Neutrophil (primary cell): ENCODE measurements around the gene PAPPA2.
"Not testable (repeated sequence)": the region's sequence is repeated elsewhere in the genome, so short reads cannot be mapped to it uniquely, and the experiment has no call there.

ENCODE experiments used
- H3K27ac ChIP-seq: fragments of 200-600 bp; sonication (generic); 2 replicates; pipeline ENCODE4 v1.5.1; 2016; ENCODE audit warnings: mild to moderate bottlenecking, moderate library complexity
- H3K27me3 ChIP-seq: fragments of 200-600 bp; sonication (generic); 2 replicates; pipeline ENCODE4 v1.6.0; 2016; ENCODE audit warnings: mild to moderate bottlenecking
- H3K36me3 ChIP-seq: fragments of 200-600 bp; sonication (generic); 2 replicates; pipeline ENCODE4 v1.5.1; 2017
- H3K4me1 ChIP-seq, 2 experiments: fragments of 200-600 bp in 1 of 2; sonication (generic) in 1 of 2; 1 replicate in 1 of 2; 2 replicates in 1 of 2; pipeline versions ENCODE4 v1.5.1 to v1.6.1; 2013 to 2016; ENCODE audit warnings: low read depth in 1 of 2, low read length in 1 of 2, mild to moderate bottlenecking in 1 of 2, moderate library complexity in 1 of 2; ENCODE audit not compliant: control insufficient read depth in 1 of 2, insufficient read depth in 1 of 2
- H3K4me3 ChIP-seq, 2 experiments: fragments of 200-600 bp in 1 of 2; sonication (generic) in 1 of 2; 1 replicate in 1 of 2; 2 replicates in 1 of 2; pipeline ENCODE4 v1.5.1; 2013 to 2016; ENCODE audit warnings: low read depth in 1 of 2, low read length in 1 of 2, mild to moderate bottlenecking in 1 of 2, moderate library complexity in 1 of 2
- H3K9me3 ChIP-seq: fragments of 200-600 bp; sonication (generic); 2 replicates; pipeline ENCODE4 v1.5.1; 2016
- TF ChIP-seq, protein P1 (sequence below): fragments of 200-600 bp; sonication (generic); IDR thresholded peaks from 2 replicates; pipeline ENCODE4 v1.5.1; 2016; ENCODE audit warnings: antibody characterized with exemption

Gene PAPPA2

DNA sequence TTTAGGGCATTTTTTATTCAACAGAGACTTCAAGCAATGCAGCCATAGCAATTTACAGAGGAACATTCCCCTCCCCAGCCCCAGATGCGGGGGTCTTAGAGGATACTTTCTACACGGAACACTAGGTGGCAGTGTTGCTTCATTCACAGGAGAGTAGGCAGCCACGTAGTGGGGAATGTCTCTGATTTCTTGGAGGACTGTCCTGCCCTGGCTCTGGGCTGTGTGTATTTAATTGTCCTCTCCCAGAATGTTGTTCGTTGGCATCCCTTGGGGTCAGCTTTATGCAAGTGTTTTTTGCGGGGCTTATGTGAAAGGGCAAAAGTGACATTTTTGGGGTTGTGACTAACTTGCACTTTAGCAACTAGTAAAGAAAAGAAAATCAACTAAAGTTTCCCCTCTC lies 96.9 kb downstream of the PAPPA2 start:
- Histone ChIP-seq H3K36me3 (no peaks in the 10 kb centered on the region), H3K9me3 (no peaks in the 10 kb centered on the region), H3K27ac (no peak overlapping the region), H3K4me3 (no peak overlapping the region), H3K27me3 (no peaks in the 10 kb centered on the region), H3K4me1 (no peaks in the 10 kb centered on the region)
- TF ChIP-seq, protein P1, sequence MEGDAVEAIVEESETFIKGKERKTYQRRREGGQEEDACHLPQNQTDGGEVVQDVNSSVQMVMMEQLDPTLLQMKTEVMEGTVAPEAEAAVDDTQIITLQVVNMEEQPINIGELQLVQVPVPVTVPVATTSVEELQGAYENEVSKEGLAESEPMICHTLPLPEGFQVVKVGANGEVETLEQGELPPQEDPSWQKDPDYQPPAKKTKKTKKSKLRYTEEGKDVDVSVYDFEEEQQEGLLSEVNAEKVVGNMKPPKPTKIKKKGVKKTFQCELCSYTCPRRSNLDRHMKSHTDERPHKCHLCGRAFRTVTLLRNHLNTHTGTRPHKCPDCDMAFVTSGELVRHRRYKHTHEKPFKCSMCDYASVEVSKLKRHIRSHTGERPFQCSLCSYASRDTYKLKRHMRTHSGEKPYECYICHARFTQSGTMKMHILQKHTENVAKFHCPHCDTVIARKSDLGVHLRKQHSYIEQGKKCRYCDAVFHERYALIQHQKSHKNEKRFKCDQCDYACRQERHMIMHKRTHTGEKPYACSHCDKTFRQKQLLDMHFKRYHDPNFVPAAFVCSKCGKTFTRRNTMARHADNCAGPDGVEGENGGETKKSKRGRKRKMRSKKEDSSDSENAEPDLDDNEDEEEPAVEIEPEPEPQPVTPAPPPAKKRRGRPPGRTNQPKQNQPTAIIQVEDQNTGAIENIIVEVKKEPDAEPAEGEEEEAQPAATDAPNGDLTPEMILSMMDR, result no peak

DNA sequence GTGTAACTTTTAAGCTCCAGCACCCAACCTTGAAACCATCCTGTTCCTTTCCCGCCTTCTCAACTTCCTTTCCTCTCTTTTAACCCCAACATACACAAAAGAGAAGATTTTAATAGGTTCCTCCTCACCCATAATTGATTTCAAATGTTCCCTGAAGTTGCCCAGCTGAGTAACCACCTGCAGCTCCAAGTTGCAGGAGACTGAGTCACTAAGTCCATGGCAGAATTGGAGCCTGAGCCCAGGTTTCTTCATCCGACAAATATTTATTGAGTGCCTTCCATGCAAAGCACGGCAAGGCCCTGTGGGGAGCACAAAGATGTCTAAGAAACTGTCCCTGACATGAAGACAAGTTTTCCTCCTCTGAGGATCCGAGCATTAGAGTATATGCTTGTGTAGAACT lies 97.7 kb downstream of the PAPPA2 start:
- Histone ChIP-seq H3K9me3 (no peaks in the 10 kb centered on the region), H3K4me1 (no peaks in the 10 kb centered on the region), H3K27me3 (no peaks in the 10 kb centered on the region), H3K27ac (no peak overlapping the region), H3K4me3 (no peak overlapping the region), H3K36me3 (no peaks in the 10 kb centered on the region)
- TF ChIP-seq, protein P1, result no peak

DNA sequence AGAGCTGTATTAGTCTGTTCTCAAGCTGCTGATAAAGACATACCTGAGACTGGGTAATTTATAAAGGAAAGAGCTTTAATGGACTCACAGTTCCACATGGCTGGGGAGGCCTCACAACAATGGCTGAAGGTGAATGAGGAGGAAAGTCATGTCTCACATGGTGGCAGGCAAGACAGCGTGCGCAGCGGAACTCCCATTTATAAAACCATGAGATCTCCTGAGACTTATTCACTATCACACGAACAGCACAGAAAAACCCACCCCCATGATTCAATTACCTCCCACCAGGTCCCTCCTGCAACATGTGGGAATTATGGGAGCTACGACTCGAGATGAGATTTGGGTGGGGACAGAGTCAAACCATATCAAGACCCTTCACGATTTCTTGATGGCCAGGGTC lies 98.8 kb downstream of the PAPPA2 start:
- H3K9me3 ChIP-seq, H3K36me3 ChIP-seq, H3K27ac ChIP-seq, H3K4me3 ChIP-seq, H3K27me3 ChIP-seq, H3K4me1 ChIP-seq: not testable (repeated sequence)

DNA sequence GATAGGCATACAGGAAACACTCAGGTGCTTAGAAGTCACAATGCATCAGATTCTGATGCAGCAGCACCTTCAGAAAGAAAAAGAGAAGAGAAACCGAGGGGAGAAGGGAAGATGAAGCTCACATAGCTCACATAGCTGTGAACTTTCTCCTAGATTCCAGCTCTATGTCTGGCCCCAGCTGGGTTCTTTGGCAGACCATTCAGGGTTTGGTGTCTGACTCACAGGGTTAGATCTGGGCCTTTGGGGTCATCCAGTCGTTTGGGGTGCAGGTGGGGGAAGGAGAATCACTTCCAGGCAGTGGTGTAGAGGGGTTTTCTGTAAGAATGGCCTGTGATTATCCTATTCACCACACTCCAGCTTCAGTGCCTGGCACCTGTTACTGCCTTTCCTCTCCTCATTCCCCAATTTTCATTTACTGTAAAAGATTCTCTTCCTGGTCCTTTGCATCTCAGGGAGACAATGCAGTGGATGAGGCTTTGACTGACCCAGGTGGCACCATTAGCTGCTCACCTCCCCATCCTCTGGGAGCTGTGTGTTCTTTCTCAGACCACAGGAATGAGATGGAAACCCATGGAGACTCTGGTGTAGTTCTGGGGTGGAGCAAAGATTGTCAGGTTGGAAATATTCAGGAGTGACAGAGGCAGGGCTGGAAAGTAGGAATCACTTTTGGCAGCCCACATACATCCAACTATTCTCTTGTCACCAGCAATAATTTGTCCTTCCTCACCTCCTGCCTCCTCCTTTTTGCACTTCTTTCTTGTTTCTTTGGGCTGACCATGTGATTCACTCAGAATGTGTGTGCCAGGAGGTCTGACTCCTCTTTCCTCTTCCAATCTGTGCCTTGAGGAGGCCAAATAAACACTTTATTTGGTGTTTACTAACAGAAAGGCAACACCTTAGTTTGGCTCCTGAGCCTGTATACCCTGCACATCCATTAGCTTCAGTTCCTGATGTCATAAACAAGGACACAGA lies 103.3 kb downstream of the PAPPA2 start:
- H3K4me3 ChIP-seq, result no peak overlapping the region
- no peaks in the 10 kb centered on the region for H3K4me1 ChIP-seq
- no peaks in the 10 kb centered on the region for H3K27me3 ChIP-seq
- no peaks in the 10 kb centered on the region for H3K36me3 ChIP-seq
- no peaks in the 10 kb centered on the region for H3K9me3 ChIP-seq
- H3K27ac ChIP-seq, result no peak overlapping the region
- TF ChIP-seq, protein P1, result no peak

DNA sequence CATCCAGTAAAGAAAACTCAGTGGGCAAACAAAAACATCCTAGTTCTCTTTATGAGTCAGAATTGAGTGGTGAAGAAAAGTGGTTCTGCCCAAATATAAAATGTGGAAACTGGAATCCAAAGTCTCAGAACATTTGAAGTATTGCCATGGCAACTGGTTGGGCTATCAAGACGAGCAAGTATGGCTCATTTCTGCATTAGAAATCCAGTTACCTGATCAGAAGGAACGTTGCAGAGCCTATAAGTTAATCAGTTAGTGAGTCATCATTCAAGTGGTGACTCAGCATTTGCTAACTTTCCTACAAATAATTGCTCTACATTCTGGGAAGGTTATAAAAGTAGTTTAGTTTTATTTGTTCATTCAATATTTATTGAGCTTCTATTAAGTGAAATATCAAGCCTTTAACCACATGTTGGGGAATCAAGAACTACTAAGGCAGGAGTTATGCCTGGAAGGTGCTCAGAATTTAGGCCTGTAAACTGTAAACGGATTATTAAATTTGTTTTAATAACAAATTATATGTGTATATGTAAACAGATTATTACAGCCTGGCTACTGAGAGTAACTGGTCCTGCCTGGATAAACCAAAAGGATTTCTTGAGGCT lies 104.3 kb downstream of the PAPPA2 start:
- TF ChIP-seq, protein P1, result no peak
- H3K9me3 ChIP-seq, result no peaks in the 10 kb centered on the region
- H3K4me1 ChIP-seq, result no peaks in the 10 kb centered on the region
- H3K27me3 ChIP-seq, result no peaks in the 10 kb centered on the region
- no peak overlapping the region for H3K27ac ChIP-seq
- H3K4me3 ChIP-seq, result no peak overlapping the region
- no peaks in the 10 kb centered on the region for H3K36me3 ChIP-seq

DNA sequence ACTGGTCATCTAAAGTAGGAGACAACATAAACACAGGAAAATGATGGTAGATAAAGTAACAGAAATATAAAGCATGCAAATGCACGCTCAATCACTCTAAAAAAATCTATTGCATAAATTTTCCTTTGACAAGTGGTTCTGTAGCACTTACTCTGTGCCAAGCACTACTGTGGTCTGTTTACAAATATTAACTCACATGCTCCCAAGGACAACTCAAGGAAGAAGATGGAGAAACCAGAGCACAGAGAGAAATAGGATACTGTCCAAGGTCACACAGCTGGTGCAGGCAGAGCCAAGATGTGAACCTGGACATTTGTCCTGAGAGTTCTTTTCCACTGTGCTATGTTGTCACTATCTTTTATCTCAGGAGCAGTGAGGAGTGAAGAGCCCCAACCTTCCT lies 105.2 kb downstream of the PAPPA2 start:
- H3K4me3 ChIP-seq, result no peak overlapping the region
- TF ChIP-seq, protein P1, result no peak
- H3K27ac ChIP-seq, result no peak overlapping the region
- H3K9me3 ChIP-seq, result no peaks in the 10 kb centered on the region
- H3K36me3 ChIP-seq, result no peaks in the 10 kb centered on the region
- H3K27me3 ChIP-seq, result no peaks in the 10 kb centered on the region
- H3K4me1 ChIP-seq, result no peaks in the 10 kb centered on the region
